RWPE2 (cell line): ENCODE data around the gene CCDC12.

Experiments used
- ATAC-seq: fragments of 200-7000 bp; cut with Tn5 transposase; 3 replicates; pipeline ENCODE4 v1.9.1; 2021; ENCODE audit warnings: low read depth
- DNase-seq: peaks from one replicate; pipeline ENCODE4 v3.0.0-alpha.2; 2020; ENCODE audit warnings: low spot score
- H3K27ac ChIP-seq: fragments of 450-650 bp; 2 replicates; pipeline ENCODE4 v1.5.1; 2017; ENCODE audit warnings: mild to moderate bottlenecking; ENCODE audit not compliant: poor library complexity, severe bottlenecking
- H3K27me3 ChIP-seq: fragments of 250-450 bp; sonication (Bioruptor Pico); 2 replicates; pipeline ENCODE4 v1.5.1; 2021; ENCODE audit warnings: mild to moderate bottlenecking, moderate library complexity; ENCODE audit not compliant: insufficient read depth, poor library complexity, severe bottlenecking
- H3K36me3 ChIP-seq: fragments of 250-450 bp; sonication (Bioruptor Pico); 2 replicates; pipeline ENCODE4 v1.5.1; 2020; ENCODE audit warnings: low read depth, mild to moderate bottlenecking, moderate library complexity
- H3K4me1 ChIP-seq: fragments of 250-450 bp; sonication (Bioruptor Pico); 2 replicates; pipeline ENCODE4 v1.5.1; 2021; ENCODE audit warnings: mild to moderate bottlenecking, moderate library complexity; ENCODE audit not compliant: insufficient read depth, poor library complexity, severe bottlenecking
- H3K4me3 ChIP-seq: fragments of 250-450 bp; sonication (Bioruptor Pico); 2 replicates; pipeline ENCODE4 v1.5.1; 2021; ENCODE audit warnings: mild to moderate bottlenecking, moderate library complexity; ENCODE audit not compliant: severe bottlenecking
- H3K9me3 ChIP-seq: fragments of 250-450 bp; sonication (Bioruptor Pico); 2 replicates; pipeline ENCODE4 v1.5.1; 2021; ENCODE audit warnings: mild to moderate bottlenecking, moderate library complexity; ENCODE audit not compliant: severe bottlenecking
- TF ChIP-seq, protein P1 (sequence below): fragments of 450-650 bp; IDR thresholded peaks from one replicate; pipeline ENCODE4 v1.5.1; 2017; ENCODE audit warnings: mild to moderate bottlenecking, moderate library complexity; ENCODE audit not compliant: poor library complexity, severe bottlenecking

CCDC12 gene

GRCh38 chr3:46888705-46889104 is 87.8 kb downstream of the CCDC12 start:
- Histone ChIP-seq H3K27ac (no peak overlapping the region), H3K27me3 (peaks cover 5% of the 10 kb centered on the region), H3K36me3 (no peaks in the 10 kb centered on the region), H3K9me3 (no peaks in the 10 kb centered on the region), H3K4me3 (no peak overlapping the region), H3K4me1 (no peaks in the 10 kb centered on the region)
- DNase-seq (no peak), ATAC-seq (no peak)
- TF ChIP-seq, protein P1, sequence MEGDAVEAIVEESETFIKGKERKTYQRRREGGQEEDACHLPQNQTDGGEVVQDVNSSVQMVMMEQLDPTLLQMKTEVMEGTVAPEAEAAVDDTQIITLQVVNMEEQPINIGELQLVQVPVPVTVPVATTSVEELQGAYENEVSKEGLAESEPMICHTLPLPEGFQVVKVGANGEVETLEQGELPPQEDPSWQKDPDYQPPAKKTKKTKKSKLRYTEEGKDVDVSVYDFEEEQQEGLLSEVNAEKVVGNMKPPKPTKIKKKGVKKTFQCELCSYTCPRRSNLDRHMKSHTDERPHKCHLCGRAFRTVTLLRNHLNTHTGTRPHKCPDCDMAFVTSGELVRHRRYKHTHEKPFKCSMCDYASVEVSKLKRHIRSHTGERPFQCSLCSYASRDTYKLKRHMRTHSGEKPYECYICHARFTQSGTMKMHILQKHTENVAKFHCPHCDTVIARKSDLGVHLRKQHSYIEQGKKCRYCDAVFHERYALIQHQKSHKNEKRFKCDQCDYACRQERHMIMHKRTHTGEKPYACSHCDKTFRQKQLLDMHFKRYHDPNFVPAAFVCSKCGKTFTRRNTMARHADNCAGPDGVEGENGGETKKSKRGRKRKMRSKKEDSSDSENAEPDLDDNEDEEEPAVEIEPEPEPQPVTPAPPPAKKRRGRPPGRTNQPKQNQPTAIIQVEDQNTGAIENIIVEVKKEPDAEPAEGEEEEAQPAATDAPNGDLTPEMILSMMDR: no peak

DNA sequence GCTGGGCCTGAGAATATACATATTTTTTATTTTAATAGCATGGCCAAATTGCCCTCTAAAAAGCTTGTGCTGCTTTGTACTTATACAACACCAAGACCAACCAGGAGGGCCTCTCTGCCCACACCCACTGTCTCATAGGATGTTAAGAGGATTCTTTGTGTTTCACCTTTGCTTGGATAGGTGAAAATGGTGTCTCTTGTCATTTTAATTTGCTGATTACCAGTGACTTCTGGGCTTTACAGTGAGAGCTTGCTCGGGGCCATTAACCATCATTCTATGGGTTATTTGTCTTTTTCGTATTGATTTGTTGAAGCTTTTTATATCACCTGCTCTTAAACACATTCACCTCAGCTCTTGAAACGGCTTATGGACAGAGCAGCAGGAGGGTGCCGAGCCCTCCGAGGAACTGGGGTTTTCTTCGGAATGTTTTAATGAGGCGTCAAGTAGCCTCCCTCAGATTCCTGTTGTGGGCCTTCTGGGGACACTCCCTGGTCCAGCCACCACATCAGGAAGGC is 88.5 kb downstream of the CCDC12 start:
- H3K4me1 ChIP-seq: no peaks in the 10 kb centered on the region
- peaks cover 9% of the 10 kb centered on the region for H3K27me3 ChIP-seq

GRCh38 chr3:46885612-46886011 is 90.9 kb downstream of the CCDC12 start:
- no peaks in the 10 kb centered on the region for H3K36me3 ChIP-seq
- no peaks in the 10 kb centered on the region for H3K4me1 ChIP-seq
- H3K4me3 ChIP-seq: no peak overlapping the region
- peaks cover 28% of the 10 kb centered on the region for H3K27me3 ChIP-seq
- TF ChIP-seq, protein P1: no peak
- H3K27ac ChIP-seq: no peak overlapping the region
- no peak for DNase-seq
- ATAC-seq: no peak
- no peaks in the 10 kb centered on the region for H3K9me3 ChIP-seq

More for the DNA sequence above, 88.5 kb downstream of the CCDC12 start:
- no peak overlapping the region for H3K4me3 ChIP-seq
- H3K9me3 ChIP-seq: no peaks in the 10 kb centered on the region
- DNase-seq: no peak
- TF ChIP-seq, protein P1: no peak
- no peak for ATAC-seq
- no peaks in the 10 kb centered on the region for H3K36me3 ChIP-seq
- H3K27ac ChIP-seq: no peak overlapping the region

- ATAC-seq (no peak), DNase-seq (no peak)
- Histone ChIP-seq H3K36me3 (no peaks in the 10 kb centered on the region), H3K27ac (no peak overlapping the region), H3K4me3 (no peak overlapping the region), H3K4me1 (no peaks in the 10 kb centered on the region), H3K9me3 (no peaks in the 10 kb centered on the region), H3K27me3 (peaks cover 34% of the 10 kb centered on the region)
- TF ChIP-seq, protein P1: no peak
These were observed 91.6 kb downstream of the CCDC12 start for GRCh38 chr3:46884929-46885328.

DNA sequence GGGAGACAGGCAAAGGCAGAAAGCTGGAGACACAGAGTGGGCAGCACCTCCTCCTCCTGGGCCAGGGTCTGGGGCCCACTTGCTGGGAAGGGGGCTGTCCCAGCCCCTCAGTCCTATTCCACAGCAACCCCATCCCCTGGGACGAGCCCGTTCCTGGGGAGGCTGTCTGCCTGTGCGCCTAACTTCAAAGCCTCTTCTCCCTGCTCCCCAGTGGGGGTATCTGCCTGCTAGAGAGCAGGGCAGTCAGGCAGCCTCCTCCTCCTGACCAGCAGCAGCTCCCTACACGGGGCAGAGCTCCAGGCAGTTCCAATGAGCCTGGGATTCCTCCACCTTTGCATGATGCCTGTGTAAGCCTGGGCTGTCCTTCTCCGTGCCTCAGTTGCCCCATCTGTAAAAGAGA is 92.1 kb downstream of the CCDC12 start:
- Histone ChIP-seq H3K36me3 (no peaks in the 10 kb centered on the region), H3K4me1 (no peaks in the 10 kb centered on the region), H3K27me3 (peaks cover 34% of the 10 kb centered on the region), H3K27ac (no peak overlapping the region), H3K9me3 (no peaks in the 10 kb centered on the region), H3K4me3 (no peak overlapping the region)
- no peak for DNase-seq
- TF ChIP-seq, protein P1: no peak
- no peak for ATAC-seq
